Heart right ventricle (tissue), 16 donors: ENCODE data around the gene SLC22A4. TPM values are rescaled to one million over a fixed set of nuclear protein-coding genes. Genes with fewer than 3 reads are reported as not detected.

ENCODE experiments used
- ATAC-seq, 8 donors: fragments of 200-7000 bp; cut with Tn5 transposase; one replicate each; pipeline ENCODE4 v1.9.1; 2020; ENCODE audit warnings: mild to moderate bottlenecking in 8 of 8, moderate library complexity in 8 of 8, moderate number of reproducible peaks in 1 of 8
- DNase-seq, 2 donors: peaks; one replicate each; pipeline ENCODE4 v3.0.0-alpha.2; 2020
- H3K27ac ChIP-seq, 10 donors: fragments of 200-600 bp; sonication (generic) in 2 of 10; one replicate each; pipeline versions ENCODE4 v1.5.0 to v1.8.0; 2020 to 2022; ENCODE audit warnings: mild to moderate bottlenecking in 3 of 10
- H3K27me3 ChIP-seq, 7 donors: fragments of 200-600 bp; one replicate each; pipeline ENCODE4 v1.8.0; 2021 to 2022; ENCODE audit warnings: mild to moderate bottlenecking in 2 of 7
- H3K36me3 ChIP-seq, 9 donors: fragments of 200-600 bp; sonication (generic) in 1 of 9; one replicate each; pipeline versions ENCODE4 v1.5.0 to v1.8.0; 2020 to 2022; ENCODE audit warnings: mild to moderate bottlenecking in 2 of 9
- H3K4me1 ChIP-seq, 9 donors: fragments of 200-600 bp; sonication (generic) in 1 of 9; one replicate each; pipeline versions ENCODE4 v1.5.0 to v1.8.0; 2020 to 2022; ENCODE audit warnings: mild to moderate bottlenecking in 4 of 9
- H3K4me3 ChIP-seq, 10 donors: fragments of 200-600 bp; sonication (generic) in 2 of 10; one replicate each; pipeline versions ENCODE4 v1.5.0 to v1.8.0; 2020 to 2022; ENCODE audit warnings: mild to moderate bottlenecking in 7 of 10, moderate library complexity in 2 of 10
- H3K9me3 ChIP-seq, 11 donors: fragments of 200-600 bp in 10 of 11; sonication (generic) in 2 of 11; one replicate each; pipeline versions ENCODE4 v1.5.0 to v1.8.0; 2013 to 2022; ENCODE audit warnings: mild to moderate bottlenecking in 2 of 11, control low read depth in 1 of 11, moderate library complexity in 1 of 11
- whole genome bisulfite sequencing, 2 donors: extraction: QIAGEN DNeasy Blood & Tissue Kit; methylation state at CpG; one replicate each; pipeline ENCODE4 v1.1.7; 2013; ENCODE audit warnings: inconsistent platforms in 1 of 2; 5-methylcytosine and 5-hydroxymethylcytosine counted together
- intact Hi-C, 10 donors: fragments of 100-400 bp; cut with DNase I; formaldehyde crosslinking; loops; one replicate each; pipeline versions ENCODE4 v1.11.1 to v1.14.2; 2022
- polyA plus RNA-seq, 2 donors: library from polyadenylated mRNA; stranded (reverse); fragments of 200-250 nt; gene quantifications; one replicate each; pipeline ENCODE4 v1.2.3, GENCODE V29; 2013
- total RNA-seq, 10 donors: library from RNA; stranded (reverse); fragmentation: NEBNext Ultra II Directional in 3 of 10; extraction: Animal tissue kit (Norgen Biotek cat#: 25700) in 3 of 10; gene quantifications; one replicate each; pipeline versions ENCODE4 v1.2.1 to v1.2.4, GENCODE V29; 2021 to 2023
- TF ChIP-seq, protein P1 (sequence below), 9 donors: fragments of 200-600 bp; sonication (generic) in 2 of 9; IDR thresholded peaks; one replicate each; pipeline versions ENCODE4 v1.5.0 to v1.8.0; 2021 to 2022; ENCODE audit warnings: antibody characterized with exemption in 9 of 9, mild to moderate bottlenecking in 5 of 9, moderate library complexity in 1 of 9
- donor health status: Arrhythmogenic right ventricular cardiomyopathy.
- donor health status: ischemic (EF 13 %, LVEDD 7.1; RV severe dilation, severe dysfunction).
- donor health status: healthy with polysubstance abuse.
- donor health status: DM: no; HTN: yes; CAD: no.
- donor health status: DM: no; HTN: no; CAD: no.
- donor health status: ischemic (EF 25% LVEDD 6.9; RV normal size, moderate dysfunction).
- donor health status: ischemic (EF 25% LVEDD 5.7; RV mildly dilated, moderate dysfunction).
- donor health status: healthy.
- donor health status: DM: yes; HTN: yes; CAD: no.
- donor health status: Ischemic cardiomyopathy.
- donor health status: ischemic (EF 35%, LVEDD 5.7; RV mildly dilated, moderate dysfunction).
- donor health status: nonischemic (EF 11% LVEDD 7.7; RV severe dilation, severe dysfunction).
- donor health status: DM: yes; HTN: yes; CAD: no.
- donor health status: PGD.
- donor health status: ischemic (EF 29% LVEDD 5.4; RV normal size, mild dysfunction).
- donor health status: nonischemic (EF 23%, LVEDD 6.1; RV moderate dilation, normal function).

Gene SLC22A4
- total and polyA plus RNA-seq, 12 donors = 0.39 to 9.0 (median 2.1) TPM

DNA sequence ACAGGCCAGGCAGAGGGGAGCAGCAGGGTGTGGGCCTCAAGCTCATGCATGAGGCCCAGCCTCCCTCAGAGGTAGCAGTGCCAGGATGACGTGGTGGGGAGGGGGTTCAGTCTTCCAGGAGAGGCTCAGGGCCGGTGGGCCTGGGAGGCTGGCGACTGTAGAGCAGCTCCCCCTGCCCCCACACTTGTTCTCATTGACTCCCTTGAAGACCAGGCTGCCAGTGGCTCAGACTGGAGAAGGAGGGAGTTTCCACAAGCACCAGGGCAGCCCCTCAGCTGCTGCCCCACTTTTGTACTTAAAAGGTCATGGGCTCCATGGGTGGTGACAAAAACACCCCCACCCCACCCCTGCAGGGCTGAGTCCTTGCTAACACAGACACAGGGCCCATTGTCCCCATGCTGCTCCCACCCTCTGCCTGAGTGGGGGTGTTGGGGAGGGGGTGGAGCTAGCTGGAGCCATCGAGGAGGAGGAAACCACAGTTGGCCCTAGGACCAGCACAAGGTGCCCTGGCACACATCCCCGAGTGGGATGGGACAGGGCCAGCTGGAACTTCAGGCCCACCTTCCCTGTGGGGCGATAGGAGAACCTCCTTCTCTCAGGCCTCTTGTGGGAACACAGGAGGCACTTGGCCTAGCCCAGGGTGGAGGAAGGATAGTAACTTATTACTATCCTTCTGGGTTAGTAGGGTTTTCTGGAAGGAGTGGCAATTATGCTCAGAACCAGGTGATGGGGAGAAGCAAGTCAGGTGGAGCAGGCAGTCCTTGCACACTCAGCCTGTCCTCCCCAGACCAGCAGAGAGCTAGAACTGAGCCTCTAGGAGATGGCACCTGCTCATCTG is 26.0 kb upstream of the SLC22A4 start:
- 74 to 76% methylated on average over 6 of the region's 6 CpGs for WGBS, 2 donors
- H3K4me1 ChIP-seq = peaks cover 15 to 46% (median 25%) of the 10 kb centered on the region in 9 donors
- no peaks in the 10 kb centered on the region for H3K9me3 ChIP-seq
- TF ChIP-seq, protein P1, sequence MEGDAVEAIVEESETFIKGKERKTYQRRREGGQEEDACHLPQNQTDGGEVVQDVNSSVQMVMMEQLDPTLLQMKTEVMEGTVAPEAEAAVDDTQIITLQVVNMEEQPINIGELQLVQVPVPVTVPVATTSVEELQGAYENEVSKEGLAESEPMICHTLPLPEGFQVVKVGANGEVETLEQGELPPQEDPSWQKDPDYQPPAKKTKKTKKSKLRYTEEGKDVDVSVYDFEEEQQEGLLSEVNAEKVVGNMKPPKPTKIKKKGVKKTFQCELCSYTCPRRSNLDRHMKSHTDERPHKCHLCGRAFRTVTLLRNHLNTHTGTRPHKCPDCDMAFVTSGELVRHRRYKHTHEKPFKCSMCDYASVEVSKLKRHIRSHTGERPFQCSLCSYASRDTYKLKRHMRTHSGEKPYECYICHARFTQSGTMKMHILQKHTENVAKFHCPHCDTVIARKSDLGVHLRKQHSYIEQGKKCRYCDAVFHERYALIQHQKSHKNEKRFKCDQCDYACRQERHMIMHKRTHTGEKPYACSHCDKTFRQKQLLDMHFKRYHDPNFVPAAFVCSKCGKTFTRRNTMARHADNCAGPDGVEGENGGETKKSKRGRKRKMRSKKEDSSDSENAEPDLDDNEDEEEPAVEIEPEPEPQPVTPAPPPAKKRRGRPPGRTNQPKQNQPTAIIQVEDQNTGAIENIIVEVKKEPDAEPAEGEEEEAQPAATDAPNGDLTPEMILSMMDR (IDR thresholded peaks at IDR 0.05) = no peak
- no peak overlapping the region for H3K4me3 ChIP-seq
- peak in 1 of 2 donors; percentile 5 for DNase-seq
- H3K27ac ChIP-seq = no peak overlapping the region
- H3K36me3 ChIP-seq = peaks cover 0 to 7% (median 0%) of the 10 kb centered on the region in 9 donors
- no peak for ATAC-seq
- intact Hi-C loops = loop anchor here in 1 of 10 donors (10.0 kb wide), 1 partner anchor 237 kb away; no protein-coding TSS in a partner anchor
- H3K27me3 ChIP-seq = no peaks in the 10 kb centered on the region

DNA sequence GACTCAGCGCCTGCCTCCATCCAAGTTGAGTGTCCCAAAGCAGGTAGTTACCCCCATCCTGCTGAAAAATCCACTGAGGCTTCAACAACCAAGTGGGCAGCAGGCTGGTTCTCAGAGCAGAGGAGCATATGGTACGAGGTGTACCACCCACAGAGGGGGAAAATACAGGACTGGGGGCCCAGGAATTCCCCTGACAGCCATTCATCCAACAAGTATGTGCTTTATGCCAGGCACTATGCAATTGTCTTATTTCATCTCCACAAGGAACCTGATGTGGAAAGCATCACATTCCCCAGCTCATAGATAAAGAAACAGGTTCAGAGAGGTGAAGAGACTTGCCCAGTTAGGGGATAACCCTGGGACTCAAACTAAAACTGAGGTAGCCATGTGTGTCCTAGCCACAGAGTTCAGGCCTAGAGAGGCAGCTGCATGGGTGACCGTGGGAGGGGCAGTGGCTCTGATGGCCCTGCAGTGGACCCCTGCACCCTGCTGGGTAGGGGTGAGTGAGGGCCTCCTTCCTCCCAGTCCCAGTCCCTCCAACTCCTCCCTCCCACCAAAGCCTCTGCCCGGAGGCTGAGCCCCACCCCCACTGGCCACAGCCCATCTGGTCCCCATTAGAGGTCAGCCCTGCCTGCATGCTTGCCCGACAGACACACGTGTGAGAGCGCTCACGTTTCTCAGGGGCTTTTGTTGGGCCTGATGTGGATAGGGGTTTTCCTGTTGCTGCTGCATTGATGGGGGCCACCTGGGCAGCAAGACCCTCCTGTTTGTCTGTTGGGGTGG is 25.2 kb upstream of the SLC22A4 start:
- Histone ChIP-seq H3K4me1 (peaks cover 12 to 38% (median 20%) of the 10 kb centered on the region in 9 donors), H3K27ac (no peak overlapping the region), H3K4me3 (no peak overlapping the region), H3K27me3 (no peaks in the 10 kb centered on the region), H3K9me3 (no peaks in the 10 kb centered on the region), H3K36me3 (peaks cover 0 to 7% (median 0%) of the 10 kb centered on the region in 9 donors)
- DNase-seq = peak in 1 of 2 donors; percentile 2
- TF ChIP-seq, protein P1 (IDR thresholded peaks at IDR 0.05) = no peak
- intact Hi-C loops = loop anchor here in 1 of 10 donors (10.0 kb wide), 1 partner anchor 236 kb away; no protein-coding TSS in a partner anchor
- WGBS, 2 donors = 81 to 86% methylated on average over 8 of the region's 8 CpGs
- ATAC-seq = no peak

DNA sequence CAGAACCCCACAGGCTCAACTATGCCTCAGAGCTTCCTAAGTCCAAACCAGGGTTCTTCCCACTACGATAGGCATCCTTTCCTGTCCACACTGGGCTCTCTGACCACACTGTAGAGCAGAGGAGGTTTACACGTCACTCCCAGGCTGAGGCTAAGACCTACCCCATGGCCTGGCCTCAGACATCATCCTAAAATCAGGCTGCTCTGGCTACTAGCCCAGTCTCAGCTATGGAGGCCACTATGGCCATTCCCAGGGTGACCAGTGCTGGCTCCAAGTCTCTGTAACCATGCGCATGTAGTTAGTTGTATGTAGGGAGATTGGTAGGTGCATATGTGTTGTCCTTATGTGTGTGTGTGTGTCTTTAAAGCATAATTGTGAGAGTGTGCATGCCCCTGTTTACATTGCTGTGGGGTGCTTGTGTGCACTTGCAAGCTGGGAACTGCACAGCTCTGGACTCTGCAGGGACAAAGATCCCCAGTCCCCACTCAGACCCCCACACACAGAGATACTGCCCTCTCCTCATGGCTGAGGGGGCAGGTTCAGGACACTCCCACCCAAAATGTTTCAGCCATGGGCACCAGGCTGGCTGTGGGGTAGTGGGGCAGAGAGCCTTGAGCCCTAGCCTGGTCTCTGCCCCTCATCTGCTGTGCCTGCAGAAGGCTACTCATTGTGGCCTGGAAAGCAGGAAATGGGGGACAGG is 24.4 kb upstream of the SLC22A4 start:
- 93 to 96% methylated on average over 3 of the region's 3 CpGs for WGBS, 2 donors
- ATAC-seq (no peak), DNase-seq (peak in 1 of 2 donors; percentile 1)
- Histone ChIP-seq H3K4me1 (peaks cover 11 to 29% (median 16%) of the 10 kb centered on the region in 9 donors), H3K27ac (no peak overlapping the region), H3K36me3 (peaks cover 0 to 7% (median 0%) of the 10 kb centered on the region in 9 donors), H3K4me3 (no peak overlapping the region), H3K27me3 (no peaks in the 10 kb centered on the region), H3K9me3 (no peaks in the 10 kb centered on the region)
- TF ChIP-seq, protein P1 (IDR thresholded peaks at IDR 0.05) = no peak
- intact Hi-C loops = loop anchor here in 4 of 10 donors (5.0 to 10.0 kb wide), 4 partner anchors 32 to 235 kb away; no protein-coding TSS in a partner anchor

DNA sequence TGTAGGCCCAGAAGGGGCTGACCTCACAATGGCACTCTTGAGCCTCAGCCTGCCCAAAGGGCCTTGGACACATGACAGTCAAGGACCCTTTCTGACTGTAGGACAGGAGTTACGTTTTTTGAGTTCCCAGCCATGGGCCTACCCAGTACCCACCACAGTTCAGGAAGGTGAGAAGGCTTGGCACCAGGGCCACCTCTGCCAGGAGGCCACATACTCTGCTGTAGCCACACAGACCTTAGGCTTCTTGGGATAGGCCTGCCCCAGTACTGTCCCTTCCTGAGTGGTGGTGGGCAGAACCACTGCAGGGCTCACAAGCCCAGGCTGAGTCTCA is 23.9 kb upstream of the SLC22A4 start:
- H3K36me3 ChIP-seq = peaks cover 0 to 7% (median 0%) of the 10 kb centered on the region in 9 donors
- no peaks in the 10 kb centered on the region for H3K9me3 ChIP-seq
- intact Hi-C loops = loop anchor here in 3 of 10 donors (5.0 to 10.0 kb wide), 4 partner anchors 33 to 235 kb away; no protein-coding TSS in a partner anchor
- H3K4me1 ChIP-seq = peaks cover 8 to 24% (median 11%) of the 10 kb centered on the region in 9 donors
- no peaks in the 10 kb centered on the region for H3K27me3 ChIP-seq
- no peak overlapping the region for H3K4me3 ChIP-seq
- ATAC-seq (no peak), DNase-seq (peak in 1 of 2 donors; percentile 1)
- no peak overlapping the region for H3K27ac ChIP-seq
- WGBS, 2 donors = 92 to 93% methylated on average over 1 of the region's 1 CpG
- TF ChIP-seq, protein P1 (IDR thresholded peaks at IDR 0.05) = no peak
